CD4-positive, alpha-beta T cell treated with Interleukin-15 for 1 hour (primary cell): Measurements from ENCODE around the gene DTD2.
"Not testable (repeated sequence)": the region's sequence is repeated elsewhere in the genome, so short reads cannot be mapped to it uniquely, and the experiment has no call there.

Source experiments
- DNase-seq: peaks from one replicate; pipeline ENCODE4 v3.0.0-alpha.2; 2020

The DTD2 gene

DNA sequence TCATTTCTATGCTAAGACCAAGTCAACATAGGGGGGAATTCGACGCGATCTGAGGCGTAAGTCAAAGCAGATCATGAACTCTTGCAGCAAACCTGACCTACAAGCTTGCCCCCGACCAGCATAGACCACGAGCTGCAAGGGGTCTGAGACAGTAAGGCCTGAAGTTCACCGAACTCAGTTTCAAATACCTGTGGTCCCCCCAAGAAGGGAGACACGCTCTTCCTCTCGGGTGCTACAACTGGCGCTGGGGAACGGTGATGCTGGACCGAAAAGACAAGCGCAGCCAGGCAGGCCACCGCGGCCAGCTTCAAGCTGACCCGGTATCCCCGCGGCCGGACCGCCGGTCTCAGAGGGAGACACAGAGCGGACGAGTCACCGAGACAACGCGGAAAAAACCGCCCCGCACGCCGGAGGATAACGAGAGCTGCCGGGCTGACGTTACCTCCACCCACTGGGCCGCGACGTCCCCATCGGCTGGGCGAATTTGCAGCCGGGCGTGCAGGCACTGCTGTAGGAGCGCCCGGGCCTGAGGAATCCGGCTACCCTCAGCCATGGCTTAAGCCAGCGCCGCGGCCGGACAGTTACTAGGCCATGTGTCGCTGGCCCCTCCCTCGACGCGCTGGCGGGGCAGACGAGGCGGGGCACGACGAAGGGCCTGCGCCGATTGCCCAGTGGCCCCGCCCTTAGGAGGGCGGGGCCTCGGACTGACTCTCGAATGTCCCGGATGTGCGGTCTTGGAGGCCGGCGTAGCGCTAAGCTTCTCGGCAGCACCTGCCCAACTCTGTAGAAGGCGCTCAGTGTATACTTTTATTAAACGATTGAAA is at the start of gene DTD2:
Gene DTD2, minus strand, starts transcription at position 666 of the 824 bp plus-strand sequence. Its CDS starts 113 bp downstream, at position 553.
- peak; percentile 92 for DNase-seq

DNA sequence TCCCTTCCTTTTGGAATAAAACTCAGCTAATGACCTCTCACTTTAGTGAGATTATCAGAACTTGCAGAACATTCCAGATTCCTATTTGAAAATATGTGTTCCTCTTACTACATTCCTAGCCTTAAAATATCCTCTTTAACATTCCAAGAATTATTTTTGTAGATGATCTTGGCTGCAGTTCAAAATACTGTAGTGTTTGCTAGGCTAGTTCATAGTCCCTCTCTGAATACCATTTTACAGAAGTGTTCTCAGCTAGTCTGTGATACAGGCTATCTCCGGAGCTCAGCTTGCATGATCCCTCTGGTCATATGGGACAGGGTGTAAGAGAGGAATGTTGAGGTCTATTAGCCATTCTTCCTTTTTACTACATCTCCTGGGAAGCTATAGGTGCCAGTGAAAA is 48.1 kb upstream of the DTD2 start:
- DNase-seq = no peak

DNA sequence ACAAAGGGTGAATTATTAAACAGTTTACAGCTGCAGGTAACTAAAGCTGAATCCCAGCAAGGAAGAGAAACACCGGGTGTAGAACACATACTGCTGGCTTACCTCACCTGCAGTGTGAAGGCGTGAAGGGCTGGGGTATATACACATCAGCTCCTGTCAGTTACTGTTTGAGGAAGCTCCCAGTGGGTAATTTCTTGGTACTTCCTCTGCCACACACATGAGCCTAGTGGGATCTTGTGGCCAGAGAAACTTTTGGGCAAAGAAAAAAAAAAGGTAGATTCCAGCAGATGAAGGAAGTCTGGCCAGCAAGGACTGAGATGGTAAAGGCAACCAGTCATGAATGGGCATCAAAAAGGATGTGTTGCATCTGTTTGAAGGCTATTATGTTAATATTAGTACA is 44.6 kb upstream of the DTD2 start:
- no peak for DNase-seq

DNA sequence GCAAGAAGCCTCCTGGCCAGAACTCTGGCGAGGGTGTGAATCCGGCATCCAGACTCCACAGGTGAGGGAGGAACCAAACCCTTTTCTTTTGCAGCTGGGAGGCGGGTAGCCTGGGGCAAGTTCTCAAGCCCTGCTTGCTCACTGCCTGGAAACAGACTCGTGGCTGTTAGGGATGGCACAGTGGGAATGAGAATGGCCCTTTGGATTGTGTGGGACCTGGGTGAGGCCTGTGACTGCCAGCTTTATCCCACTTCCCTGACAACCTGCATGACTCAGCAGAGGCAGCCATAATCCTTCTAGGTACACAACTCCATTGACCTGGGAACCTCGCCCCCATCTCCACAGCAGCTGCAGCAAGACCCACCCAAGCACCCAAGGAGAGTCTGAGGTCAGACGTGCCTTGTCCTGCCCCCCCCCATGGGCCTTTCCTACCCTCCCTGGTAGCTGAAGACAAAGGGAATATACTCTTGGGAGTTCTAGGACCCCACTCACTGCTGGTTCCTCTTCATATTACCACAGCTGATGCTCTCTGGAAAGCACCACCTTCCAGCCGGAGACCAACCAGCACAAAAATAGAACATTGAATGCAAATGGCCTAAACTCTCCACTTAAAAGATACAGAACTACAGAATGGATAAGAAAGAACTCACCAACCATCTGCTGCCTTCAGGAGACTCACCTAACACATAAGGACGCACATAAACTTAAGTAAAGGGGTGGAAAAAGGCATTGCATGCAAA is 35.6 kb upstream of the DTD2 start:
- no peak for DNase-seq

DNA sequence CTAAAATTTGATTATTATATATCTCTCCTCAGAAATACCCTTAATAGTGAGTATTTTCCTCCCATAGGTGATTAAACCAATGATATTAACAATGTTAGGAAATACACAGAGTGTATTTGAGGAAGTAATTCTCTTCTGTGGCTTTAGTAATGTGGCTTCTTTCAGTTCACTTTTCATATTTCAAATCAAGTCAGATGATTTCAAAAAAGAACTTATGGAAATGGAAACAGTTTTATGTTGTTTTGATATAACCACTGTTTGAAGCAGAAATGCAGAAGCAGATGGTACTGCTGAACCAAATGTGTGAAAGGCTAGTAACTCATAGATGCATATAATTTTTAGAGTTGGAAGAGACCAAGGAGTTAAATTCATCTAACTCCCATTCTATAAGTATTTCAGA is 32.4 kb upstream of the DTD2 start:
- no peak for DNase-seq

DNA sequence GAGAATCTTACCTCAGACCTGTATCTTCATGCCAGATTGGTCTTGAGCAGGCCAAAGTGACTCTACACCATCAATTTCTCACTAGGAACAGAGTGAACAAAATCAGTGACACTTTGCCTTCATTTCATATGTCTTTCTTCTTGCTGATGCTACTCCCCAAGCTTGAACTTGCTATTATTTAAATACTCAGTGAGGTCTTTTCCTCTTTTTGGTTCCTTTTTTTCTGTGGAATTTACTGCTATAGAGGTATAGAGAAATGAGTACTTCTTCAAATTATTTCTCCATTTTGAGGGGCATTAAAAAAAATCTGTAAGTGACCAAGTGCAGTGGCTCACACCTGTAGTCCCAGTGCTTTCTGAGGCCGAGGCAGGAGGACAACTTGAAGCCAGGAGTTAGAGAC is 30.6 kb upstream of the DTD2 start, which contains the start of gene GPR33:
Gene GPR33, minus strand, starts transcription at position 154 of the 400 bp plus-strand sequence. CDS start 4,074 bp downstream, outside the sequence.
- DNase-seq = no peak

DNA sequence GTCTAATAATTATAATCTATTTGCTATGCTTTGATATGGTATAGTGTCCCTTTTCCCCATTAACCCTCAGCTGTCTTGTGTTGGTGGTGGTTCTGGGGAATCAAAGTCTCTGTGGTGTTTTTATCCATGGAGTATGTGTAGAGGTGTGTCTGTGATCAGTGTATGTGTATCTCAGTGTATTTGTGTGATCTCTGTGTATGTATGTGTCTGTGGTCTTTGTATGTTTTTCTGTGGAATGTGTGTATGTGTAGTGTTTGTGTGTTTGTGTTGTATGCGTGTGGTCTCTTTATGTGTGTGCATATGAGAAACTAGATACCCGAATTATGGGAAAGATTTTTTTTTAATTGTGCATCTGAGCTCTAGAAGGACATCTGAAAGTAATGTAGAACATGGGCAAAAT is 29.5 kb upstream of the DTD2 start:
- DNase-seq = no peak

DNA sequence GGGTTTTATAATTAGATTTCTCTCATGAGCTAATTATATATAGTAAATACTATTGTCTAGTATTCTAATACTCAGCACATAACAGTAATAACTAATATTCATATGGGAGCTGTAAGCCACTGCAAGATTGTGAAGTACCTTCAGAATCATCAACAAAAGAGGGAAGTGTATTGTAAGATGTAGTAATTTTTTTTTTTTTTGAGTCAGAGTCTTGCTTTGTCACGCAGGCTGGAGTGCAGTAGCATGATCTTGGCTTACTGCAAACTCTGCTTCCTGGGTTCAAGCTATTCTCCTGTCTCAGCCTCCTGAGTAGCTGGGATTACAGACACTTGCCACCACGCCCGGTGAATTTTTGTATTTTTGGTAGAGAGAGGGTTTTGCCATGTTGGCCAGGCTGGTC is 27.4 kb upstream of the DTD2 start:
- DNase-seq = no peak

DNA sequence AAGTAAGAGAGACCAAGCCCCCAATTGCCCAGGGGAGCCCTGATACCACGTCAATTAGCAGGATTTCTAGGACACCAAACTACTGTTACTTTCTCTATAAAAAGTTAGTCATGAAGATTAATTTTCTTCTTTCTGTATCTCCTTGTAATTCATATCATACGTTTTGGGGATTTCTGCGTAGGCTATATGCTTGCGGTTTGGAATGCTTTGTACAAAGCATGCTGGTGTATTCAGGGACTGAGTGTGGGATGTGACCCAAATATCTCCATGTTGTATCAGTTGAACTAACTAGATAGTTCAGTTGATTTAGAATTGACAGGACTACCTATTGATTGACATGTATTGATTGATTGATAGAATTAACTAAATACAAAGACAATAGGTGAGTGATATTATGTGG is 22.9 kb upstream of the DTD2 start:
- DNase-seq = no peak

DNA sequence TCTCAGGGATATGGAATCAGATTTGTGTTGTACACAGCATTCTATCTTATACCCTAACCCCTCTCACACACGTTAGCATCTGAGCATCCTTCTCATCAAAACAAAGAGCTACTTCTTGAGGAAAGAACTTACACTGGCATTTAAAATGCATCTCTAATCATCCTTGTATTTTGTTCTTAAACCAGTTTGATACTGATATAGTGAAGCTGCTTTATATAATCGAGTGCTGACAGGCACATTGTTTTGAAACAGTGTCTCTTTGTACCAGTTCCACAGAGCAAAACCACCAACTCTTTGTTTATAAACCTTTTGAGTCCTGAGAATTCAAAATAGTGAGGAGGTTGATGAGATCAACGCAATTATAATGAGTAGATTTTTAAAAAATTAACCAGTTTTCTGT is 21.7 kb upstream of the DTD2 start:
- DNase-seq = no peak

DNA sequence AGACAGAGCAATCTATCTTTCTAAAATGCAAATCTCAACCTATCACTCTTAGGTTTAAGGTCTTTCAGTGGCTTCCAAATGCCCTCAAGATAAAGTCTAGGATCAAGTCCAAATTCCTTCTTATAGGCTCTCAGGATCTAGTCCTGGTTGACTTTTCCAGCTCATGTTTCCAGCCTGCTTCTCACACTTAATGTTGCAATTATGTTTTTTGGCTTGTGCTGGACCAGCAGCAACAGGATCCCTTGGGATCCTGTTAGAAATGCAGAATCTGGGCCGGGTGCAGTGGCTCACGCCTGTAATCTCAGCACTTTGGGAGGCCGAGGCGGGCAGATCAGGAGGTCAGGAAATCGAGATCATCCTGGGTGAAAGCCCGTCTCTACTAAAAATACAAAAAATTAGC is 19.9 kb upstream of the DTD2 start:
- DNase-seq = no peak

DNA sequence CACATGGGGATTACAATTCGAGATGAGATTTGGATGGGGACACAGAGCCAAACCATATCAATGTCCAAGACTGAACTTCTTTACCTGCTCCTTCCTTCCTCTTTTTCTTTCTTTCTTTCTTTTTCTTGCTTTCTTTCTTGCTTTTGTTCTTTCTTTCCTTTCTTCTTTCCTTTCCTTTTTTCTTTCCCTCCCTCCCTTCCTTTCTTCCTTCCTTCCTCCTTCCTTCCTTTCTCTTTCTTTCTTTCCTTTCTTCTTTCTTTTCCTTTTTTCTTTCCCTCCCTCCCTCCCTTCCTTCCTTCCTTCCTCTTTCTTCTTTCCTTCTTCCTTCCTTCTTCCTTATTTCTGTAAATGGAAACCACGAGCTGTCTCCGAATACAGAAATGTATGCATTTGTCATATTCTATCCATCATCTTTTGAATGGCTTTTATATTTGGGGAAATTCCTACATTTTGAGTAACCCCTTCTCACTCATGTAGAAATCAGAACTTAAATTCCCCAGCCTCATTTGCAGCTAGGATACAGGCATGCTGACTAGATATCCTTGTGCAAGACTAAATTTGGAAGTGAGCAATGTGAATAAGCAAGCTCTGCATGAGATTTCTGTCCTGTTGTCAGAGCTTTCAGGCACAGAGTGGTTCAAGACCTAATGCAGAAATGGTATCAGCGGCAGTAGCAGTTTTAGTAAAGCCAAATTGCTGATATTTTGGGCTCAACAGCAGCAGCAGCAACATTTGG is 19.0 kb upstream of the DTD2 start:
- DNase-seq = no peak

DNA sequence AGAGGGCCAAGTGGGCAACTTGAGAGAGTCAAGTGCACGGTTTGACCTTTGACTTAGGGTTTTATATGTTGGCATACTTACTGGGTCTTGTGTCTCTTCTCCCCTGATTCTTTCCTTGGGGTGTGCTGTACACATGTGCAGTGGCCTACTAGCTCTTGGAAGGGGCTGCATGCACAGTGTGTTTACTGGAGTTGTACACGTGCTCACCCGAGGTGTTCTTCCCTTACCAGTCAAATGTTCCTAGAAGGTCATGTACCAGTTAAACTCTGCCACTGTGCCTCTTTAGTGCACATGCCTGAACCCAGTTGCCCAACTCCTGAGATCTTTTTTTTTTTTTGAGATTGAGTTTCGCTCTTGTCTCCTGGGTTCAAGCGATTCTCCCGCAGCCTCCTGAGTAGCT is 9.2 kb upstream of the DTD2 start:
- no peak for DNase-seq

DNA sequence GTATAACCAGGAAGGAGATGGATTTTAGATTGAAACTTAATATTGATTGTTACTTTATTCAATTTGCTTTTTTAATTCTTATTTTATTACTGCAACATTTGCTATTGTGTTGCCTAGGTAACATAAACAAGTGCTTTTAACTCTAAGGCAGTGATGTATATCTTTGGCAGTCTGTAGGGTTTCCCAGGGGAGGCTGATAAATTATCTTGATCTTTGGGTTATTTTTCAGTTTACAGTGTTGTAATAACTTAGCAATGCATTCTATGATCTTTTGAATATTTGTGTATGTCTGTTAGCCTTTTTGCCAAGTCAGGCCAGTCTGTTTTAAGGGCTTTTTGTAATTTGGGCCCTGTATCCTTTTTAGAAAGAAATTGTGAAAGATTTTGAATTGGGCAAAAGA is 7.8 kb upstream of the DTD2 start:
- no peak for DNase-seq

DNA sequence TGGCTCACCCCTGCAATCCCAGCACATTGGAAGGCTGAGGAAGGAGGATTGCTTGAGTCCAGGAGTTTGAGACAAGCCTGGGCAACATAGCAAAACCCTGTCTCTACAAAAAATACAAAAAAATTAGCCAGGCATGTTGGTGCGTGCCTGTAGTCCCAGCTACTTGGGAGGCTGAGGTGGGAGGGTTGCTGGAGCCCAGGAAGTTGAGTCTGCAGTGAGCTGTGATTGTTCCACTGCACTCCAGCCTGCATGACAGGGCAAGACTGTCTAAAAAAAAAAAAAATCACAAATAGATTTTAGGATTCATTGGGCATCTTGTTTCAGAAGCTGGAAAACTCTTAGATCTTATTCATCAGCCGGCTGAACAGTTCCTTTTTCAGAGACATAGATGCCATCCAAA is 5.1 kb upstream of the DTD2 start:
- DNase-seq = not testable (repeated sequence)

DNA sequence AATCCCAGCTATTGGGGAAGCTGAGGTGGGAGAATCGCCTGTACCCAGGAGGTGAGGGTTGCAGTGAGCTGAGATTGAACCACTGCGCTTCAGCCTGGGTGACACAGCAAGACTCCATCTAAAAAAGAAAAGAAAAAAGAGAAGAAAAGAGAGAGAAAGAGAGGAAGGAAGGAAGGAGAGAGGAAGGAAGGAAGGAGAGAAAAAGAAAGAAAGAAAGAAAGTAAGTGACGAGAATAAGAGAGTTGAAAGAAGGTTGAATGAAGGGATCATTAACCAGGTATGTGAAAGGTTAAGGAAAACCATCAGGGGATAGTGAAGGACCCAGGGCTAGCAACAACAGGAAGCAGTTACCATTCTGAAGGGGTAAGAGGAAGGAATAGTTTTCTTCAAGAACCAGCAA is 4.2 kb upstream of the DTD2 start:
- DNase-seq = no peak

DNA sequence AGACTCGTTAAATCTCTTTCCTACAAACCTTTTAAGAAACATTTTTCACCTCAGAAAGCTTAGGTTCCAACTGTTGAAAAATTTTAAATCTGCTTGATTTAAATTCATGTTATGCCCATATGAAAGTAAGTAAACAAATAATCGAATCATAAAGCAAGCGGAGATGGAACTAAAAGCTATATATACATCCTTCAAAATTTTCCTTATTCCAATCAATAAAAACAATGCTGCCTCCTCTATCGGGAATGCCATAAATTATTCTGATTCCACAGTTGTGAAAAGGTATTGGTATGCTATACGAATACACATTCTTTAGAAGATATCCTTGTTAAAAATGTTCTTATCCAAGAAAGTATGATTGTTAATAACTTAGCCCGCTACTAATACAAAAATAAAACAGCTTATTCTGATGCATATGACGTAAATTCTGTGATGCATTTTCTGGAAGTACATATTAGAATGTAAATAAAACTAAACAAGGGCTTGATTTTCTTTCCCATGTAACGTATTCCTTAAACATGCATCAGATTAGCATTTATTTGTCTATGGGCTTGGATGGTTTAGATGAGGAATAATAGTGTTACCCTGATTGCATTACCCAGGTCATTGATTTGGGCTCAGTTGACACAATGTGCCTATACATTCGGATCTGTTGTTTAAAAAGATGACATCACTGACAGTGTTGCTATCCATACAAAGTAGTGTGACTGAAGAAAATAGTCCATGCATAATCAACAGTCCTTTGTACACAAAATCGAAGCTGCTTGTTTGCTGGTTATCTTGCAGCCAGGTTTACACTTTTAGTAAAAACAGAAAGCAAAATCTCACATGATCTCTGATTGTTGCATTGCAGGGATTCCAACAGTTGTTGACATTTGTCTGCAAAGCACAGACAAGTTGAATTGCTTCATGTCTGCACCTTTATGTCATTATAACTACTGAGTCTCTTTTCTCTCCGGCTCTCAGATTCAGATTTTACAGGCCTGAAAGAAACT is 656 bp upstream of the DTD2 start:
- no peak for DNase-seq

DNA sequence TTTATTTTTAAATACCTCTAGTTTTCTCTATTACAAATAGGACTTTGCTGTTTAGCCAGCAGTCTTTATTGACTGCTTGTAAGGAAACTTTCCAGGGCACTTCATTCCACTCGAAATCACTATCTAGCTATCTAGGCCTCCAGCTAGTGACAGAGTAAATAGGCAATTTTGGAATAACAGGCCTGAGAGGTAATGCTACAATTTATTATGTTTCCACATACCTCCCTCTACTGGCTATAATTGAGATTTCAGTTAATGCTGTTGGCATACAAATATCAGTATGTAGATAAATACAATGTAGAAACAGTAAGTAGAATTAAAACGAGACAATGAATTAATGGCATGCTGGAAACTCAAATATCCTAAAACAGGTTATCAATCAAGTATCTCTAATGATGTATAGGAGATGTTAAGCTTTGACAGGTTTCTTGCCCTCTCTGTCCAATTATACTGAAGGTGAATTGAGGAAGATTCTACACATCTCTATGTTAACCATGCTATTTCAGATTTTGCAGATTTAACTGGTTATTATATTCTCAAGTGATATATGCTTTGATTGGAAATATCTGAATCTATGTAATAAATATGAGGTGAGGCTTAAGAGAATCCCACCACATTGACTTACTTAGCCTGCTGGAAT is 7.2 kb downstream of the DTD2 start:
- no peak for DNase-seq

DNA sequence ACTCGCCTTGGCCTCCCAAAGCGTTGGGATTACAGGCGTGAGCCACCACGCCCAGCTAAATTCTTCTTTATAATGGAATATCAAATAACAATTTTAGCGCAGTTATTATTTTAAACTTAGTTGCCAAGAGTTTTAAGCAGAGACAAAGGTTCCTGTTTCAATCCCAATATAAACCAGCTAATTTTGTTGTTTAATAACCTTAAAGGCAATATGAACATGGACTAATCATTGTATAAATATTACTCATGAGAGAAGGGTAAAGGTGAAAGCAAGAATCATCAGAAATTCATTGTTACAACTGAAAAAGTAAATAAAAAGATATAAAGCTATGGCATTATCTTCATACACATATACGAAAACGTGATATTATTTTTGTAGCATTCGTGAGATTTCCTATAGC is 8.2 kb downstream of the DTD2 start:
- no peak for DNase-seq

DNA sequence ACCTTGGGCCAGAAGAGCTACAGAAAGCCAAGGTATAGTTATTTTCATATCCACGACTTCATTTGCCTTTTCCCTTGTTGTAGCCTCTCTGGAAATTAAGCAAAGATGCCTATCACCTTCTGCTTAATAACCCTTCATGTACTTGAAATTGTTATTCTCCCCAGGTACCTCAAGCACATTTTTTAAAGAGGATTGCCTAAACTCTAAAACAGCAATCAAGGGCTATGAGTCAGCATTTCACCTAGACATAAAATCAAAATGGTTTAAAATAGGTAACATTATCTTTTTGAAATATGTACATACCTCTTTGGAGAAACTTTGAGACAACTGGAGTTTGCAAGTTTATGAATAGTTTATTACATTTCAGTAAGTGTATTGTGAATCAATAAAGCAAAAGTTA is 11.6 kb downstream of the DTD2 start:
- DNase-seq = no peak

DNA sequence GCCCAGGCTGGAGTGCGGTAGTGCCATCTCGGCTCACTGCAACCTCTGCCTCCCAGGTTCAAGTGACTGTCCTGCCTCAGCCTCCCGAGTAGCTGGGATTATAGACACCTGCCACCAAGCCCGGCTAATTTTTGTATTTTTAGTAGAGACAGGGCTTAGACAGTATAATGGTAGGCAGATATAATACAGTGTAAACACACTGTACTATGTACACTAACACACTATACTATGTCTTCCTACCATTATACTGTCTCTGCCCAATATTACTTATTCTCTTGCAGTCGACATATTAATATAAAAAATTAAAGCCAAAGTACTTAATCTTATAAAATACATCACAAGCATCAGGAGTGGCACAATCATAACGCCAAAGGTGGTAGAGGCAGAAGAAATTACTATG is 15.0 kb downstream of the DTD2 start:
- no peak for DNase-seq
